Upper lobe of left lung (tissue), 4 donors: ENCODE results near the gene EIPR1.

ENCODE experiments used
- EP300 ChIP-seq, 4 donors: sonication (generic); formaldehyde crosslinking; IDR thresholded peaks; one replicate each; pipeline ENCODE4 v1.5.1; 2017; ENCODE audit warnings: antibody characterized with exemption in 4 of 4, control low read depth in 2 of 4
- POLR2A ChIP-seq, 4 donors: fragments of 450-650 bp; IDR thresholded peaks; one replicate each; pipeline ENCODE4 v1.5.1; 2016 to 2017; ENCODE audit warnings: antibody characterized with exemption in 4 of 4, mild to moderate bottlenecking in 2 of 4
- POLR2AphosphoS5 ChIP-seq, 2 donors: sonication (generic); formaldehyde crosslinking; IDR thresholded peaks; one replicate each; pipeline ENCODE4 v1.5.1; 2017; ENCODE audit warnings: antibody characterized with exemption in 2 of 2
- TF ChIP-seq, protein P1 (sequence below), 6 experiments: fragments of 450-650 bp in 4 of 6; fragments of 200-600 bp in 2 of 6; sonication (generic) in 2 of 6; IDR thresholded peaks; one replicate each; pipeline ENCODE4 v1.5.1; 2016 to 2019; ENCODE audit warnings: antibody characterized with exemption in 6 of 6

GRCh38 chr2:3149441-3150217 lies 228.0 kb downstream of the EIPR1 start:
- TF ChIP-seq, protein P1, sequence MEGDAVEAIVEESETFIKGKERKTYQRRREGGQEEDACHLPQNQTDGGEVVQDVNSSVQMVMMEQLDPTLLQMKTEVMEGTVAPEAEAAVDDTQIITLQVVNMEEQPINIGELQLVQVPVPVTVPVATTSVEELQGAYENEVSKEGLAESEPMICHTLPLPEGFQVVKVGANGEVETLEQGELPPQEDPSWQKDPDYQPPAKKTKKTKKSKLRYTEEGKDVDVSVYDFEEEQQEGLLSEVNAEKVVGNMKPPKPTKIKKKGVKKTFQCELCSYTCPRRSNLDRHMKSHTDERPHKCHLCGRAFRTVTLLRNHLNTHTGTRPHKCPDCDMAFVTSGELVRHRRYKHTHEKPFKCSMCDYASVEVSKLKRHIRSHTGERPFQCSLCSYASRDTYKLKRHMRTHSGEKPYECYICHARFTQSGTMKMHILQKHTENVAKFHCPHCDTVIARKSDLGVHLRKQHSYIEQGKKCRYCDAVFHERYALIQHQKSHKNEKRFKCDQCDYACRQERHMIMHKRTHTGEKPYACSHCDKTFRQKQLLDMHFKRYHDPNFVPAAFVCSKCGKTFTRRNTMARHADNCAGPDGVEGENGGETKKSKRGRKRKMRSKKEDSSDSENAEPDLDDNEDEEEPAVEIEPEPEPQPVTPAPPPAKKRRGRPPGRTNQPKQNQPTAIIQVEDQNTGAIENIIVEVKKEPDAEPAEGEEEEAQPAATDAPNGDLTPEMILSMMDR (IDR thresholded peaks at IDR 0.05), result no peak
- TF ChIP-seq POLR2AphosphoS5 (IDR thresholded peaks at IDR 0.05) (no peak), EP300 (IDR thresholded peaks at IDR 0.05) (no peak), POLR2A (IDR thresholded peaks at IDR 0.05) (no peak)
